NCI-H187 treated with DMSO at 0.1 percent for 48 hours (cell line): Measurements from ENCODE around the gene FIGLA.

ENCODE experiments used
- DNase-seq: peaks from one replicate; lab custom pipeline; 2025; lab: John Stamatoyannopoulos, UW

Gene FIGLA

GRCh38 chr2:70772486-70773155 is 17.8 kb downstream of the FIGLA start:
- no peak for DNase-seq

GRCh38 chr2:70771446-70771845 is 19.0 kb downstream of the FIGLA start:
- DNase-seq: no peak

GRCh38 chr2:70769450-70769849 is 21.0 kb downstream of the FIGLA start:
- DNase-seq: no peak

- DNase-seq: no peak
Observed at GRCh38 chr2:70768590-70769085, 21.8 kb downstream of the FIGLA start.

GRCh38 chr2:70767699-70768589 is 22.5 kb downstream of the FIGLA start, which contains the start of gene ADD2:
Gene ADD2, minus strand, starts transcription at chr2:70768200. Its CDS starts 61,792 bp downstream, at chr2:70706408.
- no peak for DNase-seq

- no peak for DNase-seq
Observed at GRCh38 chr2:70767079-70767698, 23.3 kb downstream of the FIGLA start.

GRCh38 chr2:70766357-70767078 is 23.9 kb downstream of the FIGLA start:
- DNase-seq: no peak

GRCh38 chr2:70765507-70765906 is 24.9 kb downstream of the FIGLA start:
- no peak for DNase-seq

GRCh38 chr2:70759446-70759845 is 31.0 kb downstream of the FIGLA start:
- no peak for DNase-seq

GRCh38 chr2:70757966-70758365 is 32.5 kb downstream of the FIGLA start:
- no peak for DNase-seq

- no peak for DNase-seq
Observed at GRCh38 chr2:70757360-70757759, 33.1 kb downstream of the FIGLA start.

GRCh38 chr2:70756128-70756527 is 34.3 kb downstream of the FIGLA start:
- no peak for DNase-seq

- DNase-seq: peak; percentile 95
Observed at GRCh38 chr2:70753902-70754301, 36.5 kb downstream of the FIGLA start.

GRCh38 chr2:70753031-70753430 is 37.4 kb downstream of the FIGLA start:
- DNase-seq: no peak

- DNase-seq: no peak
Observed at GRCh38 chr2:70752396-70752795, 38.0 kb downstream of the FIGLA start.

GRCh38 chr2:70751881-70752280 is 38.6 kb downstream of the FIGLA start:
- no peak for DNase-seq

GRCh38 chr2:70750320-70750719 is 40.1 kb downstream of the FIGLA start:
- no peak for DNase-seq

GRCh38 chr2:70748002-70748784 is 42.2 kb downstream of the FIGLA start:
- DNase-seq: no peak

- DNase-seq: no peak
Observed at GRCh38 chr2:70747284-70747683, 43.2 kb downstream of the FIGLA start.

- no peak for DNase-seq
Observed at GRCh38 chr2:70746094-70746974, 44.1 kb downstream of the FIGLA start.
